Measurements from ENCODE around the gene UNCX. TPM values are rescaled to one million over a fixed set of nuclear protein-coding genes. Genes with fewer than 3 reads are reported as not detected.

Gene UNCX
- total RNA-seq, 1 donor from 2014 or later = not detected

- DNase-seq = no peak
These were observed 11.3 kb downstream of the UNCX start for GRCh38 chr7:1243964-1244416.

- DNase-seq = no peak
These were observed 12.2 kb downstream of the UNCX start for GRCh38 chr7:1244700-1245523.

DNA sequence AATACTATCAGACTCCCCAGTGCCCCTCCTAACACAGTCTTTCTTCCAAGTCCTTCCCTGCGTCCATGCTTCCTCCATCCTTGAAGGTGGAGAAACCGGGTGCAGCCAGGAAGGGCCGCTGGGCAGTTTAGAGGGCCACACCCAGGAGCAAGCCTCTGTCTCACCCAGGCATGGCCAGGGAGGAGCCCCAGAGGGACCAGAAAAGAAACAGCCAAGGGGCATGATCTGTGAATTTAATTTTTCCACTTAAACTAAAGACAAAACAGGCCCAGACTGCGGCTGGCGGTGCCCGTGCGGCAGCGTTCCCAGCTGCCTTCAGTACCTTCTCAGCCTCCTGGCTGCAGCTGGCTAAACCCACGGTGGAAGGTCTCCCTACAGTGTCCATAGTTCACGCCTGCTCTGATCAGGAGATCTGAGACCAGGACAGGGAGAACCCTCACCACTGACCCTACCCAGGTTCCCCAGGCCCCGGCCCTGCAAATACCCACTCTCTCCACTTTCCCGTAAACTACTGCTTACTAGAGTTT, 12.9 kb downstream of the UNCX start:
- no peak for DNase-seq

DNA sequence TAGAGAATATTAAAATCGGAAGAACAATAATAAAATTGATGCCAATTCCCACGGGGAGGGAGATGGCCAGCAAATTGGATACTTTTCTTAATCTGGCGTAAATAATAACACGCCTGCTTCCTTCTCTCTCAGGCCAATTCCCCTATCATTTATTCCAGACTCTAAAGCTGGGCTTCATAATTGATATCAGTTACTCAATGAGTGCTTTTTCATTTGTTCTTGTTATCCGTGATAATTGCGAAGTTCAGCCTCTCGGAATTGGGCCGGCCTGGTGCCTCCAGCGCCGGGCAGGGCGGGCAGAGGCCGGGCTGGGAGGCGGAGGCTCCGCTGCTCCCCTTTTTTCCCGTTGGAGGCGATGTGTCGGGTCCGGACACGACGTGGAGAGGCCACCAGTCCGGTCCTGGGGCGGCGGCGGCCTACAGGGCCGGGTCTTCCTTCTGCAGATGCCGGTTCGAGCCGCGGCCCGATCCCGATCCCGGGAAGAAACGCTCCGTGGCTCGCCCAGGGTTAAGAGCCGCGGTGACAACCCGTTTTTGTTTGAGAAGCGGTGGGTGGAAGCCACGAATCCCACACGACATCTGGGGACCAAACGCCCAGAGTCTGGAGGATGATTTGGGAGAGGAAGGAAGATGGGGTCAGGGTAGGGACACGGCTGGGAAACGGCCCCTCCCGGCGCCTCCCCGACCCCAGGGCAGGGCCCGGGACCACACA, 13.6 kb downstream of the UNCX start:
- no peak for DNase-seq

GRCh38 chr7:1246871-1247526, 14.3 kb downstream of the UNCX start:
- DNase-seq = no peak

DNA sequence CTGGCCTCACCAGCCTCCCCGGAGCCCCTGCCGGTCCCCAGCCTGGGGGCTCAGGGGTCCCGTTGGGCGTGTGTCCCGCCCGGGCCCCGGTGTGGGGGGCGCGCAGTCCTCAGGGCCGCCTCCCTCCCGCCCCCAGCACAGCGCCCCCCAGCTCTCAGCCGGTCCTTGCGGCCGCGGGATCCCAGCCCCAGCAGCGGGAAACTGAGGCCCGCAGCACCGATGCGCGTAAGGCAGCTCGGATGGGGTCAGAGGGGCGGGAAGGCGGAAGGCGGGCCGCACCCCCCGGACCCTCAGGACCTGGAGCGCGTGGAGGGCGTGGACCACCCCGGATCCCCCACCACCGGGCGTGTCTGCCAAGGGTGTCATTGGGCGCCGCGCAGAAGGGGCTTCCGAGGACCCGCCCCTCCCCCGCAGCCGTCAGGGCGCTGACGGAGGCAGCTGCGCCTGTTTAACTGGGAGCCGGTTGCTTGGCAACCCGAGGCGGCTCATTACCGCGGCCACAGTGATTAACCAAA, 14.9 kb downstream of the UNCX start:
- DNase-seq = peak; percentile 82

DNA sequence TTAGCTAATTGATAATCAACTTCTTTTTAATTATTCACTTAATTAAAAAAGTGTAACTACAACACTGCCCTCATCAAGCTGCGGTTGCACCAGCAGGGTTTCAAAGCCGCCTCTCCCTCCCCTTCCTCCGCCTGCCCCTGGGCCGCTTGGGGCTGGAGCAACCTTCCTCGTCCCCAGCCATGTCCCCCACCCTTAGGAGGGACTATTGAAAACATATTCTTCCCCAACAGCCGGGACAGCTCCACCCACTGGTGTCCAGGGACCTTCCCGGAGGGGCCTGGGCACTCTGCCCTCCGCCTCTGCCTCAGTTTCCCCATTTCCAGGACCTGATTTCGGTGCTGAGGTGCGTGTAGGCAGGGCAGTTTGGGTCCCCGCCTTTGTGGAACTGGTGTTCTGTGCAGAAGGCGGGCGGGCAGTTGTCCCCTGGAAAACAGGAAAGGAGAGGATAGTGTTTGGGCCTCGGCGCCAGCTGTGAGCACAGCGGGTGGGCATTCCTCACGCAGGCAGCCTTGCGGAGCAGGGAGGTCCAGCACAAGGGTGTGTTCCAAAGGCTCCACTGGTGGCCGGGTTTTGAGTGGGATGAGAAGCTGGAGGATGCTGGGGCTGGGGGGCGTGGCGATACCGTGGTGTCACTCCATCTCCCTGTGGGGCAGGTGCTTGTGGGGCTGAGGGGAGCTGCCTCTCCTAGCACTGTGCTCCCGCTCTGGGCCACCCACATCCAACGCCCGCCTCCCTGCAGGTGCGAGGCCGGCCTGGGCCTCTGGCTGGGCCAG, 15.7 kb downstream of the UNCX start:
- no peak for DNase-seq

DNA sequence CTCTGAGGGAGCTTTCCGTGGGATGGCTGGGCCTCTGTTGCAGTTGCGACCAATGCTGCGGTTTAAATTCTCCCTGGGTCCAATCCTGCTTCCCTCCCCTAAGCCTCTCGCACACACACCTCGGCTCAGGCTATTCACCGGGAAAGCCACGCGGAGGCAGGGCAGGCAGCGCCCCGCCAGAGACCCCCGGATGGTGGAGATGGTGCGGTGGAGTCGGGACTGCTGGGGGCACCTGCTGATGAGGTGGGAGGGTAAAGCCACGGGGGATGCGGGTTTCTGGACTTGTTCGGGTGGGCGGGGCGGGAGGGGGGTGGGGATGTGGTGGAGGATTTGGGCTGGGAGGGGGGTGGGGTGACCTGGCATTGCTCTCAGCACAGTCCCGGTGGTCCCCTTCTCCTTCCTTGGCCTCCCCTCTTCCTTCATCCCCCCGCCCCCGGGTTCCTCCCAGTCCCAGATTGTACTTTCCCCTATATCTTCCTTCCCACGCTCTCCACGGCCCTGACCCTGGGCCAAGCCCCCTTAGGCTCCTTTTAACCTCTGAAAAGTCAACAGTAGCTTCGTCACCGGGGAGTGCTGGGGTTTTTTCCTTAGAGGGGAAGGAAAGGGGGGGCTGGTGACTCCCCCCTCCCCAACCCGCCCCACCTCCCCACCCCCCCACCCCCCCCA, 16.4 kb downstream of the UNCX start:
- no peak for DNase-seq

- DNase-seq = no peak
These were observed 17.1 kb downstream of the UNCX start for GRCh38 chr7:1249731-1250130.

DNA sequence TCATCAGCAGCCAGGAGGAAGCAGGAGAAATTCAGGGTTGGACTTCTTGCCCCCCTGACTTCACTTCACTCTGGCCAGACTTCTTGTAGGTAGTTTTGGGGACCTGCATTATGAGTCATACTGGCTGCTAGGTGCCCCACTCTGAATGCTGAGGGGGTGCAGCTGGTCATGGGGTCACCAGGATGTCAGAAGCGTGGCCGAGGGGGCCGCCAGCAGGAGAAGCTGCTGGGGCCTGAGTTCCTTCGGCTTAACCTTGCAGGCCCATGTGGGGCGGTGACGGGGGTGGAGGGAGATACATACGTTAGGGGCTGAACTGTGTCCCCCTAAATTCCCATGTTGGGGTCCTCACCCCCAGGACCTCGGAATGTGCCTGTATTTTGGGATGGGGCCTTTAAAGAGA, 18.2 kb downstream of the UNCX start:
- DNase-seq = no peak

DNA sequence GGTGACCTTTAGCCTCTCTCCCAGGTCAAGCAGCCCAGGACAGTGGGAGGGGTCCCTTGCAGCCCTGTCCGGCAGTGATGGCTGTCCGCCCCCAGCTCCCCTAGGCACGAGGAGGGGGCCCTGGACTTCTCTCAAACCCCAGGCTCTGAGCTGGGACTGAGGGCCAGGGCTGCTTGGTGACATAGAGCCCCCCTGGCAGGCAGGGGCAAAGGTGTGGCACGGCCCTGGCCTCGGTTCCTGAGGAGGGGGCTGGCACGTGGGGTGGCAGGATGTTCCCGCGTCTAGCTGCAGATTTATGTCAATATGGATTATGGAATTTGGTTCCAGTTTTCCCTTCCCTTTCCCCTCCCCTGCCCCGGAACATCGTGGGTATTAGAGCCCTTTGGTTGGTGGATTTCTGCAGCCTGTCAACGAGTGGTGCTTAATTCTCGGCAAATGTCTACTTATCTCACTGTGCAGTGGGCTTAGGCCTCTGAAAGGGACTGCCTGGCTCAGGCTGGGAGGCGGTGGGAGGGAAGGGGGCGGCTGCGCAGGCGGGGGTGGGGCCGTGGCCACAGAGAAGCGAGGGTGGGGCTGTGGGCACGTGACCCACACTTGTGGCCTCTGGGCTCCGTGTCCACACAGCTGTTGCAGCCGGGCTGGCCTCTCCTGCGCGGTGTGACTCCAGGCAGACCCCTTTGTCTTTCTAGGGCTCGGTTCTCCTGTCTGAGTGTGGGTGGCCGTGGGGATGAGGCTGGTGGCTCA, 19.3 kb downstream of the UNCX start:
- peak; percentile 83 for DNase-seq

DNA sequence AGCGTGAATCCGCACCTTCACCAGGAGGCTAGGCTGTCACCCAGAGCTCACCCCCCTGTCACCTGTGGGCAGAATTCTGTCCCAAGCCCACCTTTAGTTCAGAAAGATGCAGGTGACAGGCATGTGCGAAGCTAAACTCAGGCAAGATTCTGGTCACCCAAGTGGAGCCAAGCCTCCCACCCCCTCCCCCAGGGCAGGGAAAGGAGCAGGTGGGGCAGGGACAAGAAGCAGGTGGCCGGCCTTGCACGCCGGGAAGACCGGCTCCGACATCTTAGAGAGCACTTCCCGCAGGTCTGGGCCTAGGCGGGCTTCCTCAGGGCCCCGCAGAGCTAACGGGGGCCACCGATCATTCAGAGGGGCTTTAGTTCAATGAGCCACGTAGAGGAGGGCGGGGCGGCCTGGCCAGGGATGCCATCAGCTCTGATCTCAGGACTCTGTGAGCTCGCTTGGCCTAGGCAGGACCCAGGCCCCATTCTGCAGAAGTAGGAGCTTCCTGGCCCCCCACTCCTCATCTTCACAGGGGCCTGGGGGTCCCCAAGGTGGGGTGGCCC, 19.9 kb downstream of the UNCX start:
- no peak for DNase-seq

GRCh38 chr7:1253681-1254181, 21.1 kb downstream of the UNCX start:
- DNase-seq = no peak

DNA sequence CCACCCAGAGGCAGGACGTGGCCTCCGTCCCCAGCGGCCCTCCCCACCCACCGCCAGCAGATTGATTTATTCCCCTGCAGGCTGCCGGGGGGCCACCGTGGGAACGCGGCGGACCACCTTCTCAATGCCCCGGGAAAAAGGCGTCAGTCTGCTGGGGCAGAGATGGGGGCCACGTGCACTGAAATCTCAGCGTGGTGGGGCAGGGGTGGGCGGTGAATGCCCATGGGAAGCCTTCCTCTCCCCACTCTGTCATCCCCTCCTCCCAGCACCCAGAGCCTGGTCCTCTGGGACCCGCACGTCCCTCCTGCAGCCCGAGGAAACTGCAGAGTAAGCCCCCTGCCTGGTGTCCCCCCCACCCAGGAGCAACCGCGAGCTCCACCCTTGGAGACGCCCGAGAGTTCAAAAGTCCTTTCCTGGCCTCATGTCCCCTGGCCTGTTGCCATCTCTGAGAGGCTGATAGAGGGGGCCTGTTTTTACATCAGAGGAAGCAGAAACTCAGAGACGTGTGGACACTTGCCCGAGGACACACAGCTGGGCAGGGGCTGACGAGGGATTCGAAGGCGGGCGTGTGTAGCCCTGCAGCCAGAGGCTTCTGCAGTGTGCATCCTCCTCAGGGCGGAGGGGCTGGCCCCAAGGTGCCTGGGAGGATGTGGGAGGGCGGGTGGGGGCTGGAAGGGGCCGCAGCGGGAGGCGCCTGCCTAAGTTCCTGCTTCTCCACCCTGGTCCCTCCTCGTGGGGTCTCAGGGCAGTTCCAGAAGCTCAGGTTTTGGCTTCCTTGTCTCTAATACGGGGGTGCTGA, 21.8 kb downstream of the UNCX start:
- DNase-seq = no peak

GRCh38 chr7:1255080-1255816, 22.6 kb downstream of the UNCX start:
- DNase-seq = no peak

GRCh38 chr7:1255817-1256340, 23.2 kb downstream of the UNCX start:
- no peak for DNase-seq

- no peak for DNase-seq
These were observed 23.9 kb downstream of the UNCX start for GRCh38 chr7:1256621-1257020.

DNA sequence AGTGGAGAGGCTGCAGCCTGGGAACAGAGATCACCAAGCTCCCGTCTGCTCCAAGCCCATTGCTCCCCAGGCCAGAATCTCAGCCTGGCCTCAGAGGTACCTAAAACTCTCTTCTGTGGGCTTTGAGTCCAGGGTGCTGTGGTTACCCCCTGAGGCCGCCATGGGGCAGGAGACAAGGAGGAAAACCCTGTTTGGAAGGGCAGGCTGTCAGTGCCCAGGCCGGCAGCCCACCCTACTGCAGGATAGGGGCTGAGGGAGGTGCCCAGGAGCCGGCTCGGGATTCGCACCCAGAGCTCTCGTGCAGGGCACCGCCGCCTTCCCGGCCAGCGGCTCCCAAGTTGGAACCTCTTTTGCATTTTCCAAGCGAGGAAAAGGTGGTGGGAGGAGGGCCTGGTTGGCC, 24.5 kb downstream of the UNCX start:
- no peak for DNase-seq

All from tongue (tissue), 2 donors.